SKM-1 (cell line): ENCODE results near the gene PLEKHG4B.
"Not testable (repeated sequence)": the region's sequence is repeated elsewhere in the genome, so short reads cannot be mapped to it uniquely, and the experiment has no call there.

ENCODE experiments used
- DNase-seq: peaks from one replicate; lab custom pipeline; 2025; ENCODE audit not compliant: unreplicated experiment; lab: John Stamatoyannopoulos, UW

Gene PLEKHG4B

DNA sequence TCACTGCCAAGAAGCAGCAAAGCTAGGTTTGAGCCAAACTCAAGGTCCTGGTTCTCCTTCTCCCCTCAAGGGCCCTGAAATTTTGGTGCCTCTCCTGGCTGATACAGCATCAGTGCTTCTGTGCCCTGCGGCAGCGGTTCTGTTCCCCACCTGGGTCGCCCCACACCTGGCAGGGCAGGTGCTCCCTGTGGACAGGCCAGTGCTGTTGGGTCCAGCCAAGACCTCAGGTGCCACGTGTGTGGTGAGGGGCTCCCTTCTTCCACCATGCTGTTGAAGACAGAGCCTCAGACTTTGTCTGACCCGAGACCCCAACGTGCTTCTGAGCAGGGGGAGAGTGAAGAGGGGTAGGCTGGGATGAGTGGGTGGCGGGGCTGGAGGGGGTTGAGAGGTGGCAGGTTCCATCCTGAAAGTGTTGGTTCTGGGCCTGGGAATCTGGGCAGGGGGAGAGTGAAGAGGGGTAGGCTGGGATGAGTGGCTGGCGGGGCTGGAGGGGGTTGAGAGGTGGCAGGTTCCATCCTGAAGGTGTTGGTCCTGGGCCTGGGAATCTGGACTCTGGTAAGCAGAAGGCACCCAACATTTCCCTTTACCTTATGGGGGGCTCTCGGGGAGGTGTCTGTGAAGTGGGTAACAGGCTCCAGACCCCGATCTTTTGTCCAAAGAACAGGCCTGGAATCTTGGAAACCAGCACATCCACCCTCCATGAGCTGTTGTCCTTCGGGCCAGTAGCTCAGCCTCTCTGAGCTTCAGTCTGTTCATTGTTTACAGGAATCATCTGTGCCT, 2.3 kb downstream of the PLEKHG4B start:
- DNase-seq: no peak

DNA sequence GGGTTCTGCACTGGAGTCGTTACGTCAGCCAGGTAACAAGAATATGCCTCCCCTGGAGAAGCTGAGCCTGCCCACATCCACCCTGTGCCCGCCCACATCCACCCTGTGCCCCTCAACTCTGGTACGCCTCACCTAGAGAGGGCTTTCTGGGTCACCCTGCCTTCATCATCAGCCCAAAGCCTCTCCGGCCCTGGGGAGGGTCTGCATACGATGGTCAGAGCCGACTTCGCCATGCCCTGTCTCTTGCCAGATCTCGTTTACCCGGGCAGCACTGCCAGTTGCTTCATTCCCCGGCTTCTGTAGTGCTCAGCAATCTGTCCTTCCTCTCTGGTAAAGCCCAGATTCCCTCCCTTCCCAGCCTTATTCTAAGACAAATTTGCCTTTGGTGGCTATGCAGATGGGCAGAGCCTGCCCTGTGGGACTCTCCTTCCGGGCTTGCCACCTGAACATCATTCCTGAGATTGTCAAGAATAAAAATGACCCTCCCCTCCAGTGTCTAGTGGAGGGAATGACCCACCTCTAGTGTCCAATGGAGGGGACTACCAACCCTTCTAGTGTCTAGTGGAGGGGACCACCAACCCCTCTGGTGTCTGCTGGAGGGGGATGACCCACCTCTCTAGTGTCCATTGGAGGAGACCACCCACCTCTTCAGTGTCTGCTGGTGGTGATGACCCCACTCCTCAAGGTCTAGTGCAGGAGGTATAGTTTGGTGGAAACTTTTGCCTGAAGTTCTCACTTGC, 3.4 kb downstream of the PLEKHG4B start:
- DNase-seq: no peak

DNA sequence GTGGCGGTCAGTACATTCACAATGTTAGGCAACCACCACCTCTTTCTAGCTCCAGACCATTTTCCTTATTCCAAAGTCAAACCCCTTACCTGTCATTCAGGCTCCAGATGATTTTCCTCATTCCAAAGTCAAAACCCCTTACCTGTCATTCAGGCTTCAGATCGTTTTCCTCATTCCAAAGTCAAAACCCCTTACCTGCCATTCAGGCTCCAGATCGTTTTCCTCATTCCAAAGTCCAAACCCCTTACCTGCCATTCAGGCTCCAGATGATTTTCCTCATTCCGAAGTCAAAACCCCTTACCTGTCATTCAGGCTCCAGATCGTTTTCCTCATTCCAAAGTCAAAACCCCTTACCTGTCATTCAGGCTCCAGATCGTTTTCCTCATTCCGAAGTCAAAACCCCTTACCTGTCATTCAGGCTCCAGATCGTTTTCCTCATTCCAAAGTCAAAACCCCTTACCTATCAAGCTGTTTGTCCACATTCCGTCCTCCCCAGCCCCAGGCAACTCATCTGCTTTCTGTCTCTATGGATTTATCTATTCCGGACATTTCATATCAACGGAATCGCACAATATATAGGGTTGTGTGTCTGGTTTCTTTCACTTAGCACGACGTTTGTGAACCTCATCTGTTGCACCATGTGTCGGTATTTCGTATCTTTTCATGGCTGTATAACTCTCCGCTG, 5.2 kb downstream of the PLEKHG4B start:
- DNase-seq: no peak

- no peak for DNase-seq
Observed at GRCh38 chr5:99815-100214, 7.8 kb downstream of the PLEKHG4B start.

GRCh38 chr5:102411-103043, 10.6 kb downstream of the PLEKHG4B start:
- DNase-seq: no peak

DNA sequence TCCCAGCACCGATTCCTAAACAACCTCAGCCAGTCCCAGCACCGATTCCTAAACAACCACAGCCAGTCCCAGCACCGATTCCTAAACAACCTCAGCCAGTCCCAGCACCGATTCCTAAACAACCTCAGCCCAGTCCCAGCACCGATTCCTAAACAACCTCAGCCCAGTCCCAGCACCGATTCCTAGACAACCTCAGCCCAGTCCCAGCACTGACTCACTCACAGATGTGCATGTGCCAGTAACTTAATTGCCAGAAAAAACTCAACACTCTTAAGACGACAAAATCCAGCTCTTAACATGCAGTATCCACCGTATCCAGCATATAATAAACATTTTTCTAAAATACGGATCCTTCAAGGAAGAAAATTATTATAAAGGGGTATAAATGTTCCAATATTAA, 12.1 kb downstream of the PLEKHG4B start:
- DNase-seq: not testable (repeated sequence)

GRCh38 chr5:104778-105296, 12.9 kb downstream of the PLEKHG4B start:
- no peak for DNase-seq

DNA sequence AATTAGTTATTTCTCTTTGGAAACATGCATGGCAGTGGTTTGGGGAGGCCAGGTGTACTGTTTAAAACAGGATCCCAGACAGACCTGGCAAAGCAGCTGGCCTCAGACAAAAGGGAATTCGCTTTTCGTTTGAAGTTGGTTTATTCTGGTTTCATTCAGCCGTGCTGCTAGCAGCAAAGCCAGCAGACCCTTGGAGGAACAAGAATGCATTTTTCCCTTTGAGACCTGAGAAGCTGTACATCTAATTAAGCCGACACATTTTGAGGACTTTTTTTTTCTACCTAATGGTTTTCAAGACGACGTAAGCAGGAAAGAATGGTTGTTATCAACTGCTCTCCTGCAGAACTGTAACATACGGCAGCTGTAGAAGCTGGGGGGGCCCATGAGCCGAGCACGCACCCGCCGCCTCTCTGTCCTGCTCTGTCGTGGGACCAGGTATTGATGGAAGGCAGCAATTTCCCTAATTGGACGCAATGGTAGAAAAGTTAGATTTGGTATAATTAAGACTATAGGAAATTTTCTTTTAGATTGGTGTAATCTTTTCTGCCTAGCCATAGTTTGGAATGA, 13.6 kb downstream of the PLEKHG4B start:
- DNase-seq: no peak

GRCh38 chr5:106587-106986, 14.6 kb downstream of the PLEKHG4B start:
- no peak for DNase-seq

DNA sequence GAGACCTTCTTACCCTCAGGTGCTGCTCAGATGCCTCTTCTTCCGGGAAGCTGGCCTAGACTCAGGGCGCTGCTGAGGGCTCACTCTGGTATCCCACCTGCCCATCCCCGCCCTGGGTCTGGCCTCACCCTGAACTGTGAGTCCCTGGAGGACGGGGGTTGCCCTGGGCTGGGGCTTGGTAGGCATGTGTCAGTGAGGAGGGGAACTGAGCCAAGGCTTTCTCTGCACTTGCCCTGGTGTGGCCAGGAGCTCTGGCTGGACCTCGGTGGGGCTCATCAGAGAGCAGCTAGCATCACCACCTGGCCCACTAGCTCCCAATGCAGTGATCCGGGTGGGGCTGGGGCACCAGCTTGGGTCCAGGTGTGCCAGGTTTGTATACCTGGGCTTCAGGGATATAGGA, 15.6 kb downstream of the PLEKHG4B start:
- DNase-seq: no peak

GRCh38 chr5:109826-110225, 17.9 kb downstream of the PLEKHG4B start:
- DNase-seq: no peak

- DNase-seq: no peak
Observed at GRCh38 chr5:110270-110888, 18.4 kb downstream of the PLEKHG4B start.

- DNase-seq: no peak
Observed at GRCh38 chr5:111171-111570, 19.2 kb downstream of the PLEKHG4B start.

DNA sequence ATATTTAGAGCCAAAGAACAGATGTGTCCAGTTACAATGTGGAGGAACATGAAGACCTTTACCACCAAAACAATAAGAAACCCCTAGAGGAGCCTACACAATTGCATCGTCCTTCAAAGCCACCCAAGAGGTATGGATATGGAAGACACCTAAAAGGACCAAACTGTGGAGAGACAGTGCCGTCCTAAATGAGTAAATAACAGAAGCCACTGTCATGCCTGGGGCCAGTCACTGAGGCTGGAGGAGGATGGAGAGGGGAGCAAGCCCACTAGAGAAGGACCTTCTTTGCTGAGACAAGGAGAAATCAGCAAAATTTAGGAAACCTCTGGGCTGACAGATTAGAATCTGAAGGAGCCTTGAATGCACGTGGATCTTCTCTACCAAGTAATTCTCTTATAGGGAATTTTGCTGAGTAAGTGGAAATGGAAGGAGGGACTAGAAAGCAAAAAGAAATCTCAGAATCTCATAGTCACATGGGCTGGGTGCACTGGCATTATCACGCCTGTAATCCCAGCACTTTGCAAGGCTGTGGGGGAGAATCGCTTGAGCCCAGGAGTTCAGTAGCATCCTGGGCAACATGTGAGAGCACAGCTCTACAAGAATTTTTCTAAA, 27.6 kb downstream of the PLEKHG4B start:
- DNase-seq: no peak

- no peak for DNase-seq
Observed at GRCh38 chr5:121432-121831, 29.5 kb downstream of the PLEKHG4B start.

DNA sequence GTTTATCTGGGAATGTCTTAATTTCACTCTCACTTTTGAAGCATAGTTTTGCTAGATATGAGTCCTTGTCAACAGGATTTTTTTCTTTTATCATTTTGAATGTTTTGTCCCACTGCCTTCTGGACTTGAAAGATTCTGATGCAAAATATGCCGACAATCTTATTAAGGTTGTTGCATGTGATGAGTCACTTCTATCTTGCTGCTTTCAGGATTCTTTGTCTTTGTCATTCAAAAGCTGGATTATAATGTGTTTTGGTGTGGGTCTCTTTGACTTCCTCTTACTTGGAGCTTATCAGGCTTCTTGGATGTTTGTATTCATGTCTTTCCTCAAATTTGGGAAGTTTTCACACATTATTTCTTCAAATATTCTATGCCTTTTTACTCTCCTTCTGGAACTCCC, 33.8 kb downstream of the PLEKHG4B start:
- DNase-seq: no peak

DNA sequence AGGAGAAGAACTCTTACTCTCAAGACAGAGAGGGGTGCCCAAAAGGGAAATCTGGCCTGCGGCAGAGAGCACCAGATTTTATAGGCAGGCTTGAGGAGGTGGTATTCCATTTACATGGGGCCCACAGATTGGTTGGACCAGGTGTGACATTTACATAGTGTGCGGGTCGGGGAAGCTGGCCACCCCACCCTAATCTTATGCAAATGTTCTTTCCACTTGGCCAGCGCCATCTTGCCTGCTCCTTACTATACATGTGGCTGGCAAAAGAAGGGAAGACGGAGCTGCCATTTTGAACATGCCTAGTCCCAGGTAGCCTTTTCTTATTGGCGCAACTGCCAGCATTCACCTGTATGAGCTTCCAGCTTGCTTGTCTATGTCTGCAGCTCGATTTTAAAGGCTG, 34.8 kb downstream of the PLEKHG4B start:
- DNase-seq: no peak

DNA sequence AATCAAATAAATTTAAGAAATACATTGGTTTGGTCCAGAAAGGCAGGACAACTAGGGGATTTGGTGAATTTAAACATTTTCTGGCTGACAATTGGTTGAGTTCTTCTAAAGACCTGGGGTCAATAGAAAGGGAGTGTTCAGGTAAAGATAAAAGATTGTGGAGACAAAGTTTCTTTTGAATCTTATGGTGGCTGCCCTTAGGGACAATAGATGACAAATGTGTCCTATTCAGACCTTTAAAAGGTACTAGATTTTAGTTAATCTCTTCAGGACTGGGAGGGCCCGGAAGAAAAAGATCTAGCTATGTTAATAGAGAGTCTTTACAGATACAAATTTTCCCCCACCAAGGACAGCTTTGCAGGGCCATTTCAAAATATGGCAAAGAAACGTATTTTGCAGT, 35.9 kb downstream of the PLEKHG4B start:
- DNase-seq: no peak

DNA sequence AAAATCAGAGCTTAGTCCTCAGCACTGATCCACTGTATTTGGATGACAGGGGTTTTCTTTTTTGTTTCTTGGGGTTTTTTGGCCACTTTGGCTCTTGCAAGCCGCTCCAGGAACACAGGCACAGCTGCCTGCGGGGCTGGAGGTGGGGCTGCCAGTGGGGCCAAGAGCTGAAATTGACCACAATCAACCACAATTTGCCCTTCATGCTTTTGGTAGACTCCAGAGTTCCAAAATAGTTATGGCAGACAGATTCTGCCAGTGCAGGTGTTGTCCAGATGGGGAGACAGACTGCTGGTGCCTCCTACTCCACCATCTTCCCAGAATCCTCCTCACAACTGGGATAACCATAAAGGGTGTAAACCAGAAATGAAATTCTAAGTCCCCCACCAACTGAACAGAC, 36.5 kb downstream of the PLEKHG4B start:
- no peak for DNase-seq

- DNase-seq: no peak
Observed at GRCh38 chr5:129148-129547, 37.2 kb downstream of the PLEKHG4B start.
